ENCODE results near the gene ABHD2.
A peak's percentile ranks its signal among the peaks of the same experiment; 100 is the strongest.
"Not testable (repeated sequence)": the region's sequence is repeated elsewhere in the genome, so short reads cannot be mapped to it uniquely, and the experiment has no call there.

ABHD2 gene

GRCh38 chr15:89198934-89199333, 110.7 kb downstream of the ABHD2 start:
- DNase-seq = no peak

- no peak for DNase-seq
These were observed 111.5 kb downstream of the ABHD2 start for GRCh38 chr15:89199746-89200145.

- no peak for DNase-seq
These were observed 111.9 kb downstream of the ABHD2 start for GRCh38 chr15:89200182-89200581.

- DNase-seq = no peak
These were observed 113.3 kb downstream of the ABHD2 start for GRCh38 chr15:89201465-89202005.

GRCh38 chr15:89203705-89204273, 115.5 kb downstream of the ABHD2 start:
- DNase-seq = no peak

- no peak for DNase-seq
These were observed 117.8 kb downstream of the ABHD2 start for GRCh38 chr15:89205991-89206585.

GRCh38 chr15:89206908-89207331, 118.7 kb downstream of the ABHD2 start:
- peak; percentile 57 for DNase-seq

- DNase-seq = no peak
These were observed 120.0 kb downstream of the ABHD2 start for GRCh38 chr15:89208256-89208655.

GRCh38 chr15:89209057-89209456, 120.8 kb downstream of the ABHD2 start:
- DNase-seq = no peak

- no peak for DNase-seq
These were observed 123.5 kb downstream of the ABHD2 start for GRCh38 chr15:89211678-89212170.

GRCh38 chr15:89215627-89216026, 127.4 kb downstream of the ABHD2 start:
- DNase-seq = no peak

GRCh38 chr15:89217031-89217430, 128.8 kb downstream of the ABHD2 start:
- DNase-seq = no peak

- DNase-seq = no peak
These were observed 129.6 kb downstream of the ABHD2 start for GRCh38 chr15:89217686-89218376.

GRCh38 chr15:89218531-89218930, 130.3 kb downstream of the ABHD2 start:
- DNase-seq = no peak

GRCh38 chr15:89221543-89221942, 133.3 kb downstream of the ABHD2 start, which contains the start of gene RLBP1:
Gene RLBP1, minus strand, starts transcription at chr15:89221579. Its CDS starts 2,604 bp downstream, at chr15:89218975.
- DNase-seq = no peak

GRCh38 chr15:89225588-89225987, 137.3 kb downstream of the ABHD2 start:
- no peak for DNase-seq

- no peak for DNase-seq
These were observed 138.3 kb downstream of the ABHD2 start for GRCh38 chr15:89226359-89227221.

- DNase-seq = no peak
These were observed 139.2 kb downstream of the ABHD2 start for GRCh38 chr15:89227425-89227824.

- no peak for DNase-seq
These were observed 142.0 kb downstream of the ABHD2 start for GRCh38 chr15:89230277-89230676.

- DNase-seq = no peak
These were observed 143.6 kb downstream of the ABHD2 start for GRCh38 chr15:89231832-89232231.

- not testable (repeated sequence) for DNase-seq
These were observed 151.9 kb downstream of the ABHD2 start for GRCh38 chr15:89239883-89240810.
